Osteoblast (primary cell): ENCODE results near the gene MTRR. TPM values are rescaled to one million over a fixed set of nuclear protein-coding genes. Genes with fewer than 3 reads are reported as not detected.

Experiments
- DNase-seq: peaks from one replicate; pipeline ENCODE4 v3.0.0; 2011; ENCODE audit warnings: low spot score, mixed read lengths; ENCODE audit not compliant: insufficient read length; ENCODE audit errors: missing footprints
- H2AFZ ChIP-seq: 2 replicates; pipeline ENCODE4 v1.6.0; 2011; ENCODE audit warnings: mild to moderate bottlenecking, low read length
- H3K27ac ChIP-seq: 2 replicates; pipeline ENCODE4 v1.5.1; 2011; ENCODE audit warnings: mild to moderate bottlenecking, low read depth, low read length, moderate library complexity
- H3K27me3 ChIP-seq: 2 replicates; pipeline ENCODE4 v1.6.0; 2012; ENCODE audit warnings: mild to moderate bottlenecking, control low read depth, inconsistent platforms, low read length, moderate library complexity; ENCODE audit not compliant: insufficient read depth
- H3K36me3 ChIP-seq: 2 replicates; pipeline ENCODE4 v1.5.1; 2011; ENCODE audit warnings: mild to moderate bottlenecking, low read length, control low read depth, moderate library complexity; ENCODE audit not compliant: insufficient read depth
- H3K4me1 ChIP-seq: 2 replicates; pipeline ENCODE4 v1.5.1; 2011; ENCODE audit warnings: mild to moderate bottlenecking, low read length, control low read depth, moderate library complexity; ENCODE audit not compliant: insufficient read depth
- H3K4me2 ChIP-seq: 2 replicates; pipeline ENCODE4 v1.6.0; 2011; ENCODE audit warnings: mild to moderate bottlenecking, low read length; ENCODE audit not compliant: insufficient read depth
- H3K4me3 ChIP-seq: fragments of 200-600 bp; sonication (generic); 3 replicates; pipeline ENCODE4 v1.5.1; 2012; ENCODE audit warnings: mild to moderate bottlenecking, low read length, inconsistent platforms; ENCODE audit not compliant: insufficient read depth
- H3K79me2 ChIP-seq: 2 replicates; pipeline ENCODE4 v1.6.0; 2012; ENCODE audit warnings: mild to moderate bottlenecking, low read length, control low read depth, inconsistent platforms; ENCODE audit not compliant: insufficient read depth
- H3K9me3 ChIP-seq: 2 replicates; pipeline ENCODE4 v1.5.1; 2011; ENCODE audit warnings: low read depth, low read length, control low read depth
- H4K20me1 ChIP-seq: 2 replicates; pipeline ENCODE4 v1.6.0; 2012; ENCODE audit warnings: mild to moderate bottlenecking, low read length, control low read depth; ENCODE audit not compliant: insufficient read depth
- total RNA-seq: library from RNA; depleted of rRNA; stranded (reverse); fragments of >200 nt; gene quantifications from 2 replicates; pipeline ENCODE4 v1.2.3, GENCODE V29; 2012
- TF ChIP-seq, protein P1 (sequence below): IDR thresholded peaks from 2 replicates; pipeline ENCODE4 v1.5.1; 2011; ENCODE audit warnings: mild to moderate bottlenecking, low read depth, low read length, moderate library complexity; ENCODE audit errors: extremely low read depth

Gene MTRR
- total RNA-seq, 1 donor, result 36.6 TPM

- Histone ChIP-seq H2AFZ (no peak overlapping the region), H4K20me1 (peaks cover 11% of the 10 kb centered on the region), H3K4me2 (no peak overlapping the region), H3K4me3 (no peak overlapping the region), H3K27me3 (no peaks in the 10 kb centered on the region), H3K27ac (no peak overlapping the region), H3K79me2 (peaks cover 56% of the 10 kb centered on the region), H3K4me1 (peaks cover 17% of the 10 kb centered on the region), H3K9me3 (no peaks in the 10 kb centered on the region), H3K36me3 (peaks cover 19% of the 10 kb centered on the region)
- TF ChIP-seq, protein P1, sequence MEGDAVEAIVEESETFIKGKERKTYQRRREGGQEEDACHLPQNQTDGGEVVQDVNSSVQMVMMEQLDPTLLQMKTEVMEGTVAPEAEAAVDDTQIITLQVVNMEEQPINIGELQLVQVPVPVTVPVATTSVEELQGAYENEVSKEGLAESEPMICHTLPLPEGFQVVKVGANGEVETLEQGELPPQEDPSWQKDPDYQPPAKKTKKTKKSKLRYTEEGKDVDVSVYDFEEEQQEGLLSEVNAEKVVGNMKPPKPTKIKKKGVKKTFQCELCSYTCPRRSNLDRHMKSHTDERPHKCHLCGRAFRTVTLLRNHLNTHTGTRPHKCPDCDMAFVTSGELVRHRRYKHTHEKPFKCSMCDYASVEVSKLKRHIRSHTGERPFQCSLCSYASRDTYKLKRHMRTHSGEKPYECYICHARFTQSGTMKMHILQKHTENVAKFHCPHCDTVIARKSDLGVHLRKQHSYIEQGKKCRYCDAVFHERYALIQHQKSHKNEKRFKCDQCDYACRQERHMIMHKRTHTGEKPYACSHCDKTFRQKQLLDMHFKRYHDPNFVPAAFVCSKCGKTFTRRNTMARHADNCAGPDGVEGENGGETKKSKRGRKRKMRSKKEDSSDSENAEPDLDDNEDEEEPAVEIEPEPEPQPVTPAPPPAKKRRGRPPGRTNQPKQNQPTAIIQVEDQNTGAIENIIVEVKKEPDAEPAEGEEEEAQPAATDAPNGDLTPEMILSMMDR, result no peak
- DNase-seq, result no peak
Observed at GRCh38 chr5:7866196-7866595, 2.8 kb upstream of the MTRR start.

DNA sequence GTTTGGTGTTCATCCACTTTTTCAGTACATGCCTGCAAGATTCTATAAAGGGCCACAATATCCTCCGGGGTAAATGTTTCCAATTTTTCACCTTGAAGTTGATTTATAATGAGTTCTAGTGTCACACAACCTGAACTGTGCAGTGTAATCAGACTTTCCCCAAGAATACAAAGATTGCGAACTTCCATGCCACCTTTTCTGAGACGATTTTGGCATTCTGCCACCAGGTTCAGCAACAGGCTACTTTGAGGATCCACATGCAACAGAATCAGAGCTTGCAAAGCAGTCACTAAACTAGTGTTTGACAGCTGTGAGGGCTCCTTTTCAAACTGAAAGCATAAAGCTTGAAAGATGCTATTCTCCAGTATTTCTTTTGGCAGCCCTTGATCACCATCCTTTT lies 1.7 kb upstream of the MTRR start:
- TF ChIP-seq, protein P1, result no peak
- DNase-seq, result no peak
- Histone ChIP-seq H3K4me1 (peaks cover 17% of the 10 kb centered on the region), H2AFZ (no peak overlapping the region), H4K20me1 (peaks cover 11% of the 10 kb centered on the region), H3K9me3 (no peaks in the 10 kb centered on the region), H3K79me2 (peaks cover 67% of the 10 kb centered on the region), H3K27me3 (no peaks in the 10 kb centered on the region), H3K4me3 (no peak overlapping the region), H3K4me2 (peak overlapping the region; percentile 90), H3K27ac (no peak overlapping the region), H3K36me3 (peaks cover 11% of the 10 kb centered on the region)

DNA sequence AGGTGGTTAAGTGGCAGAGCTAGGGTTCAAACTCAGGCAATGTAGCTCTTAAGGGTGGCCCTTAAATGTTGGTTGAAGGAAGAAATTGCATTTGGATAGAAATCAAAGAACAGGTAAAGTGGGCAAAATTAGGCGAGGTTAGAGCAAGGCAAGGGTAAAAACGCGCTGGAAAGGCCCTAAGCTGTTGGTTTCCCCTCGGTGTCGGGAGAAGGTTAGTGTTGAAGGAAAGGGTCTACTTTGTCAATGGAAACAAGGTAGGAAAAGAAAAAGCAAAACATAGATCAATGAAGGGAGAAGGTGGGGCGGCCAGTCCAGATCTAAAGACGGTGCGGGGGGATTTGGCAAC lies 548 bp upstream of the MTRR start:
- peak overlapping the region; percentile 90 for H3K4me2 ChIP-seq
- peaks cover 11% of the 10 kb centered on the region for H4K20me1 ChIP-seq

DNA sequence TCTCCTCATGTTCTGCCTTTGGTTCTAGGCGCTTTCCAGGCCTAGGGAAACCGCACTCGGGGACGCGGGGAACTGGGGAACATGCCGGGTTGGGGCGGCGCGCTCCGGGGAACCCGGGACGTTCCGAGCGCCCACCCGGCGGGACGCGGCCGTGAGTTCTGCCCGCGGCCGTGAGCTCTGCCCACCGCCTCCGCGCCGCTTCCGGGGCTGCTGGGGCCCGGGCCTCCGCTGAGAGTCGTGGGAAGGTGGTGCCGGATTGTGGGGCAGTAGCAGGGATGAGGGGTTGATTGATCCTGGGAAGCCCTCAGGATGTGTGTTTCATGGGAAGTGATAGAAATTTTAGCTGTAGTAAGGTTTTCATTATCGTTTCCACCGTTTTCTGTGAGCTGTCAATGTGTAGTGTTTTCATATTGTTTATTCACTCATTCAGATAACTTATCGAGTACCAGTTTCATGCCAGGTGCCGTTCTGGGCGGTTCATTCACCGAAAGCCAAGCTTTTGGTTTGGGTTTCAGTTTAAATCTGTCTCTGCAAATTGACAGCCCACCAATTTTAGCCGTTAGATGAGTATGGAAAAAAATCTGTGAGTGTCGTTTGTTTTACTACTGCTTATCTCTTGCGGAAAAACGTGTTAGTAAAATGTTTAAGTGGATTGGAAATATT lies 657 bp downstream of the MTRR start:
- H3K27me3 ChIP-seq, result no peaks in the 10 kb centered on the region
- peaks cover 89% of the 10 kb centered on the region for H3K79me2 ChIP-seq
- H3K36me3 ChIP-seq, result peaks cover 9% of the 10 kb centered on the region
- no peaks in the 10 kb centered on the region for H3K9me3 ChIP-seq
- peaks cover 17% of the 10 kb centered on the region for H3K4me1 ChIP-seq
- TF ChIP-seq, protein P1, result no peak
- H4K20me1 ChIP-seq, result peaks cover 11% of the 10 kb centered on the region
- H3K27ac ChIP-seq, result peak overlapping the region; percentile 78
- H3K4me3 ChIP-seq, result peak overlapping the region; percentile 89
- H3K4me2 ChIP-seq, result peak overlapping the region; percentile 97
- peak overlapping the region; percentile 78 for H2AFZ ChIP-seq
- DNase-seq, result peak; percentile 62

More for the DNA sequence above, 548 bp upstream of the MTRR start:
- peaks cover 78% of the 10 kb centered on the region for H3K79me2 ChIP-seq
- TF ChIP-seq, protein P1, result no peak
- H3K4me3 ChIP-seq, result peak overlapping the region; percentile 89
- H3K4me1 ChIP-seq, result peaks cover 17% of the 10 kb centered on the region
- peaks cover 6% of the 10 kb centered on the region for H3K36me3 ChIP-seq
- peak overlapping the region; percentile 88 for H2AFZ ChIP-seq
- no peaks in the 10 kb centered on the region for H3K9me3 ChIP-seq
- DNase-seq, result peak; percentile 72
- H3K27me3 ChIP-seq, result no peaks in the 10 kb centered on the region
- peak overlapping the region; percentile 78 for H3K27ac ChIP-seq
